HepG2 (cell line): Measurements from ENCODE around the gene CNNM2. TPM values are rescaled to one million over a fixed set of nuclear protein-coding genes. Genes with fewer than 3 reads are reported as not detected.

ENCODE experiments used
- EZH2 ChIP-seq: conservative IDR thresholded peaks from 2 replicates; pipeline ENCODE4 v1.6.1; 2012; ENCODE audit warnings: mild to moderate bottlenecking, low read depth, low read length, moderate library complexity
- FOSL2 ChIP-seq: sonication (generic); formaldehyde crosslinking; IDR thresholded peaks from 2 replicates; pipeline ENCODE4 v1.4.0; 2020; ENCODE audit warnings: missing genetic modification reagents
- FOXP4 ChIP-seq: sonication (generic); formaldehyde crosslinking; IDR thresholded peaks from 2 replicates; pipeline ENCODE4 v1.4.0; 2020; ENCODE audit warnings: missing genetic modification reagents
- JUNB ChIP-seq: sonication (generic); formaldehyde crosslinking; IDR thresholded peaks from 2 replicates; pipeline ENCODE4 v1.8.0; 2022; ENCODE audit warnings: missing genetic modification reagents, mild to moderate bottlenecking, borderline replicate concordance
- LCORL ChIP-seq, 2 experiments: fragments of 450-650 bp in 1 of 2; sonication (generic) in 1 of 2; formaldehyde crosslinking in 1 of 2; IDR thresholded peaks; 2 replicates each; pipeline versions ENCODE4 v1.5.0 to v1.6.1; 2017 to 2020; ENCODE audit warnings: antibody characterized with exemption in 1 of 2, missing genetic modification reagents in 1 of 2
- MEF2D ChIP-seq: sonication (generic); formaldehyde crosslinking; IDR thresholded peaks from 2 replicates; pipeline ENCODE4 v1.5.1; 2020; ENCODE audit warnings: mild to moderate bottlenecking, missing genetic modification reagents
- NCOR1 ChIP-seq: fragments of 200-600 bp; sonication (generic); IDR thresholded peaks from 2 replicates; pipeline ENCODE4 v1.7.0; 2017; ENCODE audit warnings: antibody characterized with exemption, low read length, borderline replicate concordance
- NFKBIZ ChIP-seq: IDR thresholded peaks from 2 replicates; pipeline ENCODE4 v1.6.1; 2018; ENCODE audit warnings: missing genetic modification reagents, missing compliant biosample characterization
- POGZ ChIP-seq: sonication (generic); formaldehyde crosslinking; IDR thresholded peaks from 2 replicates; pipeline ENCODE4 v1.4.0; 2020; ENCODE audit warnings: mild to moderate bottlenecking, missing genetic modification reagents
- RXRB ChIP-seq: IDR thresholded peaks from 2 replicates; pipeline ENCODE4 v1.6.1; 2016; ENCODE audit warnings: borderline replicate concordance, missing genetic modification reagents, missing compliant biosample characterization
- SIX4 ChIP-seq: sonication (generic); formaldehyde crosslinking; IDR thresholded peaks from 2 replicates; pipeline ENCODE4 v1.4.0; 2020; ENCODE audit warnings: missing genetic modification reagents
- TARDBP ChIP-seq: sonication (generic); formaldehyde crosslinking; IDR thresholded peaks from 2 replicates; pipeline ENCODE4 v1.8.0; 2022; ENCODE audit warnings: mild to moderate bottlenecking, missing genetic modification reagents
- ZBTB25 ChIP-seq: IDR thresholded peaks from 2 replicates; pipeline ENCODE4 v1.6.1; 2018; ENCODE audit warnings: missing genetic modification reagents
- ZFP36L1 ChIP-seq: sonication (generic); formaldehyde crosslinking; IDR thresholded peaks from 2 replicates; pipeline ENCODE4 v1.8.0; 2022; ENCODE audit warnings: mild to moderate bottlenecking, missing genetic modification reagents, moderate library complexity
- ZNF468 ChIP-seq: sonication (generic); formaldehyde crosslinking; IDR thresholded peaks from 2 replicates; pipeline ENCODE4 v1.8.0; 2022; ENCODE audit warnings: mild to moderate bottlenecking, moderate library complexity, missing genetic modification reagents
- ZNF597 ChIP-seq: sonication (generic); formaldehyde crosslinking; IDR thresholded peaks from 2 replicates; pipeline ENCODE4 v1.5.0; 2020; ENCODE audit warnings: missing genetic modification reagents
- ZNF773 ChIP-seq: sonication (generic); formaldehyde crosslinking; IDR thresholded peaks from 2 replicates; pipeline ENCODE4 v1.4.0; 2020; ENCODE audit warnings: missing genetic modification reagents, borderline replicate concordance
- ZNF841 ChIP-seq: sonication (generic); formaldehyde crosslinking; IDR thresholded peaks from 2 replicates; pipeline ENCODE4 v1.8.1; 2023; ENCODE audit warnings: missing genetic modification reagents, borderline replicate concordance
- polyA plus RNA-seq, 8 experiments: library from polyadenylated mRNA; depleted of rRNA in 3 of 8; stranded (reverse) in 7 of 8; unstranded in 1 of 8; fragments of >200 nt; fragmentation: Illumina TruSeq in 4 of 8; extraction: Trizol in 4 of 8; gene quantifications; 2 replicates each; pipeline versions ENCODE4 v1.2.1 to v1.2.3, GENCODE V29; 2011 to 2016; ENCODE audit warnings: low read depth in 4 of 8, missing spikeins in 1 of 8, mixed read lengths in 1 of 8; ENCODE audit not compliant: insufficient read depth in 1 of 8
- total RNA-seq, 5 experiments: library from RNA; depleted of rRNA; stranded (reverse); fragments of >200 nt; fragmentation: Illumina TruSeq; extraction: Trizol; gene quantifications; 2 replicates each; pipeline ENCODE4 v1.2.3, GENCODE V29; 2016; ENCODE audit warnings: low read depth in 1 of 5
- TF ChIP-seq, protein P1 (sequence below): sonication (generic); formaldehyde crosslinking; IDR thresholded peaks from 2 replicates; pipeline ENCODE4 v1.5.0; 2020; ENCODE audit warnings: mild to moderate bottlenecking, missing genetic modification reagents, borderline replicate concordance

Gene CNNM2
- total and polyA plus RNA-seq, 2 of the 13 experiments (the other 11 are each of a cell fraction or from before 2014, with no cell fraction given), result 7.1 to 9.0 TPM

GRCh38 chr10:103007017-103007416 lies 88.9 kb downstream of the CNNM2 start (continued):
- TF ChIP-seq, protein P1, sequence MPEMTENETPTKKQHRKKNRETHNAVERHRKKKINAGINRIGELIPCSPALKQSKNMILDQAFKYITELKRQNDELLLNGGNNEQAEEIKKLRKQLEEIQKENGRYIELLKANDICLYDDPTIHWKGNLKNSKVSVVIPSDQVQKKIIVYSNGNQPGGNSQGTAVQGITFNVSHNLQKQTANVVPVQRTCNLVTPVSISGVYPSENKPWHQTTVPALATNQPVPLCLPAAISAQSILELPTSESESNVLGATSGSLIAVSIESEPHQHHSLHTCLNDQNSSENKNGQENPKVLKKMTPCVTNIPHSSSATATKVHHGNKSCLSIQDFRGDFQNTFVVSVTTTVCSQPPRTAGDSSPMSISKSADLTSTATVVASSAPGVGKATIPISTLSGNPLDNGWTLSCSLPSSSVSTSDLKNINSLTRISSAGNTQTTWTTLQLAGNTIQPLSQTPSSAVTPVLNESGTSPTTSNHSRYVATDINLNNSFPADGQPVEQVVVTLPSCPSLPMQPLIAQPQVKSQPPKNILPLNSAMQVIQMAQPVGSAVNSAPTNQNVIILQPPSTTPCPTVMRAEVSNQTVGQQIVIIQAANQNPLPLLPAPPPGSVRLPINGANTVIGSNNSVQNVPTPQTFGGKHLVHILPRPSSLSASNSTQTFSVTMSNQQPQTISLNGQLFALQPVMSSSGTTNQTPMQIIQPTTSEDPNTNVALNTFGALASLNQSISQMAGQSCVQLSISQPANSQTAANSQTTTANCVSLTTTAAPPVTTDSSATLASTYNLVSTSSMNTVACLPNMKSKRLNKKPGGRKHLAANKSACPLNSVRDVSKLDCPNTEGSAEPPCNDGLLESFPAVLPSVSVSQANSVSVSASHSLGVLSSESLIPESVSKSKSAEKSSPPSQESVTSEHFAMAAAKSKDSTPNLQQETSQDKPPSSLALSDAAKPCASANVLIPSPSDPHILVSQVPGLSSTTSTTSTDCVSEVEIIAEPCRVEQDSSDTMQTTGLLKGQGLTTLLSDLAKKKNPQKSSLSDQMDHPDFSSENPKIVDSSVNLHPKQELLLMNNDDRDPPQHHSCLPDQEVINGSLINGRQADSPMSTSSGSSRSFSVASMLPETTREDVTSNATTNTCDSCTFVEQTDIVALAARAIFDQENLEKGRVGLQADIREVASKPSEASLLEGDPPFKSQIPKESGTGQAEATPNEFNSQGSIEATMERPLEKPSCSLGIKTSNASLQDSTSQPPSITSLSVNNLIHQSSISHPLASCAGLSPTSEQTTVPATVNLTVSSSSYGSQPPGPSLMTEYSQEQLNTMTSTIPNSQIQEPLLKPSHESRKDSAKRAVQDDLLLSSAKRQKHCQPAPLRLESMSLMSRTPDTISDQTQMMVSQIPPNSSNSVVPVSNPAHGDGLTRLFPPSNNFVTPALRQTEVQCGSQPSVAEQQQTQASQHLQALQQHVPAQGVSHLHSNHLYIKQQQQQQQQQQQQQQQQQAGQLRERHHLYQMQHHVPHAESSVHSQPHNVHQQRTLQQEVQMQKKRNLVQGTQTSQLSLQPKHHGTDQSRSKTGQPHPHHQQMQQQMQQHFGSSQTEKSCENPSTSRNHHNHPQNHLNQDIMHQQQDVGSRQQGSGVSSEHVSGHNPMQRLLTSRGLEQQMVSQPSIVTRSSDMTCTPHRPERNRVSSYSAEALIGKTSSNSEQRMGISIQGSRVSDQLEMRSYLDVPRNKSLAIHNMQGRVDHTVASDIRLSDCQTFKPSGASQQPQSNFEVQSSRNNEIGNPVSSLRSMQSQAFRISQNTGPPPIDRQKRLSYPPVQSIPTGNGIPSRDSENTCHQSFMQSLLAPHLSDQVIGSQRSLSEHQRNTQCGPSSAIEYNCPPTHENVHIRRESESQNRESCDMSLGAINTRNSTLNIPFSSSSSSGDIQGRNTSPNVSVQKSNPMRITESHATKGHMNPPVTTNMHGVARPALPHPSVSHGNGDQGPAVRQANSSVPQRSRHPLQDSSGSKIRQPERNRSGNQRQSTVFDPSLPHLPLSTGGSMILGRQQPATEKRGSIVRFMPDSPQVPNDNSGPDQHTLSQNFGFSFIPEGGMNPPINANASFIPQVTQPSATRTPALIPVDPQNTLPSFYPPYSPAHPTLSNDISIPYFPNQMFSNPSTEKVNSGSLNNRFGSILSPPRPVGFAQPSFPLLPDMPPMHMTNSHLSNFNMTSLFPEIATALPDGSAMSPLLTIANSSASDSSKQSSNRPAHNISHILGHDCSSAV (CRISPR knock-in tag), result no peak
- TF ChIP-seq ZNF841 (CRISPR knock-in tag) (no peak), FOSL2 (CRISPR knock-in tag) (peak; percentile 33; the same call in 1 of the 2 replicates), SIX4 (0 out of 2 replicates have a peak, but pooled peaks have one; percentile 22), NCOR1 (peak; percentile 58; the same call in 1 of the 2 replicates), MEF2D (CRISPR knock-in tag) (no peak), ZFP36L1 (CRISPR knock-in tag) (no peak), POGZ (CRISPR knock-in tag) (0 out of 2 replicates have a peak, but pooled peaks have one; percentile 38), TARDBP (CRISPR knock-in tag) (no peak), EZH2 (no peak), ZNF597 (CRISPR knock-in tag) (no peak), FOXP4 (peak; percentile 47; the same call in 1 of the 2 replicates), JUNB (CRISPR knock-in tag) (no peak), RXRB (no peak), NFKBIZ (CRISPR knock-in tag) (no peak), ZNF468 (CRISPR knock-in tag) (no peak), LCORL (IDR thresholded peaks at IDR 0.05) (no peak), LCORL (CRISPR knock-in tag; IDR thresholded peaks at IDR 0.05) (no peak; the same call in 1 of the 2 replicates), ZBTB25 (CRISPR knock-in tag) (no peak), ZNF773 (no peak)
